Ovary (tissue), 9 donors: Measurements from ENCODE around the gene BCKDK. TPM values are rescaled to one million over a fixed set of nuclear protein-coding genes. Genes with fewer than 3 reads are reported as not detected.
"Not testable (repeated sequence)": the region's sequence is repeated elsewhere in the genome, so short reads cannot be mapped to it uniquely, and the experiment has no call there.

Experiments
- DNase-seq, 5 donors: peaks; one replicate each; pipeline ENCODE4 v3.0.0-alpha.2; 2019 to 2020
- H3K27ac ChIP-seq, 2 donors: fragments of 200-600 bp; one replicate each; pipeline versions ENCODE4 v1.5.1 to v1.8.0; 2019 to 2022
- H3K27me3 ChIP-seq: fragments of 200-600 bp; one replicate; pipeline ENCODE4 v1.8.0; 2022
- H3K36me3 ChIP-seq: fragments of 200-600 bp; sonication (generic); one replicate; pipeline ENCODE4 v1.5.1; 2019
- H3K4me1 ChIP-seq: one replicate; pipeline ENCODE4 v1.8.1; 2013; ENCODE audit warnings: mild to moderate bottlenecking, moderate library complexity; ENCODE audit not compliant: insufficient read depth
- H3K4me3 ChIP-seq: fragments of 200-600 bp; sonication (generic); one replicate; pipeline ENCODE4 v1.5.1; 2017
- H3K9me3 ChIP-seq, 2 donors: fragments of 200-600 bp in 1 of 2; sonication (generic) in 1 of 2; one replicate each; pipeline versions ENCODE4 v1.5.1 to v1.8.1; 2013 to 2019; ENCODE audit warnings: mild to moderate bottlenecking in 1 of 2, moderate library complexity in 1 of 2
- EP300 ChIP-seq: sonication (generic); formaldehyde crosslinking; IDR thresholded peaks from one replicate; pipeline ENCODE4 v1.6.1; 2017; ENCODE audit warnings: antibody characterized with exemption
- POLR2A ChIP-seq: fragments of 450-650 bp; IDR thresholded peaks from one replicate; pipeline ENCODE4 v1.6.1; 2017; ENCODE audit warnings: antibody characterized with exemption, mild to moderate bottlenecking, moderate library complexity
- WGBS, 3 donors: extraction: QIAGEN DNeasy Blood & Tissue Kit in 1 of 3; methylation state at CpG; one replicate each; pipeline versions ENCODE4 v1.1.5 to v1.1.7; 2013 to 2017; 5-methylcytosine and 5-hydroxymethylcytosine counted together
- intact Hi-C, 4 donors: fragments of 100-400 bp; cut with DNase I; formaldehyde crosslinking; loops; one replicate each; pipeline versions ENCODE4 v1.11.0 to v1.15.1; 2022 to 2023
- polyA plus RNA-seq, 2 donors: library from polyadenylated mRNA; stranded (reverse); fragments of 200-250 nt in 1 of 2; fragments of 350-450 nt in 1 of 2; fragmentation: Illumina TruSeq in 1 of 2; extraction: RNeasy Lipid Tissue Mini Kit (QIAGEN cat#74804) in 1 of 2; gene quantifications; one replicate each; pipeline ENCODE4 v1.2.3, GENCODE V29; 2013 to 2014
- total RNA-seq, 7 donors: library from RNA; depleted of rRNA in 2 of 7; stranded (reverse); fragments of >200 nt in 2 of 7; fragmentation: NEBNext Ultra II Directional in 3 of 7; extraction: Animal tissue kit (Norgen Biotek cat#: 25700) in 3 of 7; gene quantifications; one replicate each; pipeline versions ENCODE4 v1.1.0 to v1.2.4, GENCODE V29; 2016 to 2023
- TF ChIP-seq, protein P1 (sequence below), 3 donors: fragments of 450-650 bp in 2 of 3; fragments of 200-600 bp in 1 of 3; IDR thresholded peaks; one replicate each; pipeline versions ENCODE4 v1.5.1 to v1.8.0; 2016 to 2022; ENCODE audit warnings: antibody characterized with exemption in 3 of 3, mild to moderate bottlenecking in 1 of 3
- donor health status: DM: no; HTN: no; CAD: no; lungs with moderate emphysema.
- donor health status: DM: no; HTN: no; CAD: no.
- donor health status: Bipolar disorder and iron deficiency.
- donor health status: DM: yes; HTN: yes; CAD: no.
- donor health status: DM: no; HTN: no; CAD: no.
- donor health status: DM: yes; HTN: yes; CAD: no.

The BCKDK gene
- total and polyA plus RNA-seq, 9 donors, result 18.6 to 51.9 (median 38.6) TPM

DNA sequence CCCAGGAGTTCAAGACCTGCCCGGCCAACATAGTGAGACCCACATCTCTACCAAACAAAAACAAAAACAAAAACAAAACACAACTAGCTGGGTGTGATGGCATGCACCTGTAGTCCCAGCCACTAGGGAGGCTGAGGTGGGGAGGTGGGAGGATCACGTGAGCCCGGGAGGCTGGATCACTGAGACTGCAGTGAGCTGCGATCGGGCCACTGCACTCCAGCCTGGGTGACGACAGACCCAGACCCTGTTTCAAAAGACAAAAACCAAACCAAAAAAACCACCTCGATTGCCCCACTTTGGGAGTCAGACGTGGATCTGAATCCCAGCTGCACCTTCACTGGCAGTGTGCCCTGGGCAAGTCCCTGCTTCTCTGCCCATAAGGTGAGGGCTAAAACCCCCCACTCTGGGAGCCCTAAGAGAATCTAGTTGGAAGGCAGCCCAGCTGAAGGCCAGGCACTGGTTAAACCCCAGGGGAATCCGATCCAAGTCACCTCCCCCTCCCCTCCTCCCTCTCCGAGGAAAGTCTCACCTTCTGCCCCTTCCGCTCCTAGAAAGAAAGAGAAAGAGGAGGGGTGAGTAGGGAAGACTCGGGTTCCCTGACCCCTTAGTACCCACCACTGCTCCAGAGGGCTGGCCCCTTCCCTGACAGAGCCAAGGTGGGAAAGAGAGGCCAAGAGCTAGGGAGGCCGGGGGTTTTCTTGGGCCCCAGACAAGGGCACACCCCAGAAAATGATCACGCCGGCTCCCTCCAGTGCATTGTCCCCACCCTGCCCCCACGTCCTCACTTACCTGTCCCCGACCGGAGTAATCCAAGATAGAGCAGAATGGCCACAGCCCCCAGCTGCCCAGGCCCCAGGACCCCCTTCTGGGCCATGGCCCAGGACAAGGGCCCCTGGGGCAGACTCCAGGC, 26.7 kb downstream of the BCKDK start:
- DNase-seq, result no peak
- Histone ChIP-seq H3K4me3 (peak overlapping the region; percentile 4), H3K4me1 (no peaks in the 10 kb centered on the region), H3K36me3 (no peaks in the 10 kb centered on the region), H3K27ac (no peak overlapping the region), H3K27me3 (no peaks in the 10 kb centered on the region), H3K9me3 (no peaks in the 10 kb centered on the region)
- 15 to 21% (median 18%) methylated on average over 18 of the region's 18 CpGs for WGBS, 3 donors
- TF ChIP-seq, protein P1, sequence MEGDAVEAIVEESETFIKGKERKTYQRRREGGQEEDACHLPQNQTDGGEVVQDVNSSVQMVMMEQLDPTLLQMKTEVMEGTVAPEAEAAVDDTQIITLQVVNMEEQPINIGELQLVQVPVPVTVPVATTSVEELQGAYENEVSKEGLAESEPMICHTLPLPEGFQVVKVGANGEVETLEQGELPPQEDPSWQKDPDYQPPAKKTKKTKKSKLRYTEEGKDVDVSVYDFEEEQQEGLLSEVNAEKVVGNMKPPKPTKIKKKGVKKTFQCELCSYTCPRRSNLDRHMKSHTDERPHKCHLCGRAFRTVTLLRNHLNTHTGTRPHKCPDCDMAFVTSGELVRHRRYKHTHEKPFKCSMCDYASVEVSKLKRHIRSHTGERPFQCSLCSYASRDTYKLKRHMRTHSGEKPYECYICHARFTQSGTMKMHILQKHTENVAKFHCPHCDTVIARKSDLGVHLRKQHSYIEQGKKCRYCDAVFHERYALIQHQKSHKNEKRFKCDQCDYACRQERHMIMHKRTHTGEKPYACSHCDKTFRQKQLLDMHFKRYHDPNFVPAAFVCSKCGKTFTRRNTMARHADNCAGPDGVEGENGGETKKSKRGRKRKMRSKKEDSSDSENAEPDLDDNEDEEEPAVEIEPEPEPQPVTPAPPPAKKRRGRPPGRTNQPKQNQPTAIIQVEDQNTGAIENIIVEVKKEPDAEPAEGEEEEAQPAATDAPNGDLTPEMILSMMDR (IDR thresholded peaks at IDR 0.05), result no peak
- TF ChIP-seq POLR2A (no peak), EP300 (no peak)
- intact Hi-C loops, result loop anchor here in 1 of 4 donors (10.0 kb wide), 1 partner anchor 50 kb away; the partner anchor contains the start of gene FUS

DNA sequence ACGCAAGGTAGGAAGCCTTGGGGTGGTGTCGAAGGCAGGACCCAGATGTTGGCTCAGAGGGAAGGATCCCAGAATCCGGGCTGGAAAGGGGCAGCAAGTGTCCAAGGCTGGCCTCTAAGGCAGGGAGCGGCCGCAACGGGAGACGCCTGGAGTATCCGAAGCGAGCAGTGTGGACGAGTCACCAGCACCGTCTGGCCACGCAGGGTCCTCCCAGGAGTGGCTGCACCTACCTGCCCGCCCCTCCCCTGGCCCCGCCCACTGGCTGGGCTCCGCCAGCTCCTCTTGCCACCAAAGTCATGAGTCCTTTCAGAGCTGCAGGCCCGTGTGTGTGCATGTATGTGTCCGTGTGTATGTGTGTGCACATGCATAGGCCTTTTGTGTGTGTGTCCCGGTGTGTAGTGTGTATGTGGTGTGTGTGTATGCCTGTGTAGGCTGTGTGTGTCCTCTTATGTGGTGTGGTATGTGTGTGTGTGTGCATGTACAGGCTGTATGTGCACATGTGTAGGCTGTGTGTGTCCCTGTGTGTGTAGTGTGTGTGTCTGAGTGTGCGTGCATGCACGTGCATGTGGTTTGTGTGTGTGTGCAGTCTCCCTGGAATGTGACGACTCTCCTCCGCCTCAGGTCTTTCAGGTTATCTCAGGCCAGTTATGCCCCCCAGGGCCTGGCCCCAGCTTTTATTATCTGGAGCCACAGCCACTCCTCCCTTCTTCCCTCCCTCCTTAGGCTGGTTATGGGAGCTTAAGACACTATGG, 27.5 kb downstream of the BCKDK start, which contains the start of gene PRSS8:
TSS of gene PRSS8 (minus strand) at position 193 of the 752 bp plus-strand sequence. CDS start 229 bp downstream, outside the sequence.
- no peaks in the 10 kb centered on the region for H3K9me3 ChIP-seq
- intact Hi-C loops, result loop anchor here in 1 of 4 donors (10.0 kb wide), 1 partner anchor 49 kb away; the partner anchor contains the start of gene FUS
- H3K4me3 ChIP-seq, result peak within 1 kb of the TSS; percentile 4
- WGBS, 3 donors, result 50 to 55% (median 55%) methylated on average over 21 to 22 of the region's 22 CpGs
- no peaks in the 10 kb centered on the region for H3K27me3 ChIP-seq
- H3K36me3 ChIP-seq, result no peaks in the 10 kb centered on the region
- H3K27ac ChIP-seq, result no peak within 1 kb of the TSS
- no peaks in the 10 kb centered on the region for H3K4me1 ChIP-seq
- TF ChIP-seq, protein P1 (IDR thresholded peaks at IDR 0.05), result no peak
- TF ChIP-seq EP300 (no peak), POLR2A (no peak)
- DNase-seq, result no peak

DNA sequence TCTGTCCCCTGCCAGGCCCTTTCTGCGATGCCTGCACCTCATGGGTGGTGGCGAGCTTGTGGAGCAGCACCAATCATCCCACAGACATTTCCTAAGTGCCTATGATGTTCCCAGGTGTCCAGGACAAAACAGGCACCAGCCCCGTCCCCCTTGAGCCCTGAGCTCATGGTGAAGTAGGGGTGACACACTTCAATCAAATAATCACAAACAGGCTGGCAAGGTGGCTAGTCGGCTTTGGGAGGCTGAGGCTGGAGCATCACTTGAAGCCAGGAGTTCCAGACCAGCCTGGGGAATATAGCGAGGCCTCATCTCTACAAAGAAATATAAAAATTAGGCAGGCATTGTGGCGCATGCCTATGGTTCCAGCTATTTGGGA, 28.1 kb downstream of the BCKDK start:
- no peak for TF ChIP-seq POLR2A
- no peak for TF ChIP-seq EP300
- TF ChIP-seq, protein P1 (IDR thresholded peaks at IDR 0.05), result no peak
- 87 to 91% (median 88%) methylated on average over 6 of the region's 6 CpGs for WGBS, 3 donors
- Histone ChIP-seq H3K9me3 (no peaks in the 10 kb centered on the region), H3K27me3 (no peaks in the 10 kb centered on the region), H3K4me3 (no peak overlapping the region), H3K36me3 (no peaks in the 10 kb centered on the region), H3K4me1 (peaks cover under 1% of the 10 kb centered on the region), H3K27ac (no peak overlapping the region)
- no peak for DNase-seq
- intact Hi-C loops, result loop anchor here in 1 of 4 donors (10.0 kb wide), 1 partner anchor 49 kb away; the partner anchor contains the start of gene FUS

DNA sequence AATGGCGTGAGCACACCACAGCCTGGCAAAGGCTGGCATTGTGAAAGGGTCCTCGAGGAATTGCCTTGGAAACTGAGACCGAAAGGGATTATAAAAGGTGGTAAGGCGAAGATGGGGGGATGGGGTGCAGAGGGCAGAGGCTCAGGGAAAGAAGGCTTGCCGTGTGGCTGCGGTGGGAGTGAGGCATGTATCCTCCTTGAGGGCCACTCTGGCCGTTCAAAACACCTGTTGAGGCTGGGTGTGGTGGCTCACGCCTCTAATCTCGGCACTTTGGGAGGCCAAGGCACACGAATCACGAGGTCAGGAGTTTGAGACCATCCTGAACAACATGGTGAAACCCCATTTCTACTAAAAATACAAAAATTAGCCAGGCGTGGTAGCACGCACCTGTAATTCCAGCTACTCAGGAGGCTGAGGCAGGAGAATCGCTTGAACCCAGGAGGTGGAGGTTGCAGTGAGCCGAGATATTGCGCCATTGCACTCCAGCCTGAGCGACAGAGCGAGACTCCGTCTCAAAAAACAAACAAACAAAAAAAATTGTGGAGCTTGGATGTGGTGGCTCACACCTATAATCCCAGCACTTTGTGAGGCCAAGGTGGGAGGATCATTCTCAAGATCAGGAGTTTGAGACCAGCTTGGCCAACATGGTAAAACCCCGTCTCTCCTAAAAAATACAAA, 28.8 kb downstream of the BCKDK start:
- H3K36me3 ChIP-seq, DNase-seq, H3K4me1 ChIP-seq, H3K4me3 ChIP-seq, H3K9me3 ChIP-seq, H3K27ac ChIP-seq, H3K27me3 ChIP-seq: not testable (repeated sequence)
- WGBS, 3 donors, result 90 to 93% (median 91%) methylated on average over 20 of the region's 20 CpGs
- intact Hi-C loops, result loop anchor here in 1 of 4 donors (10.0 kb wide), 1 partner anchor 48 kb away; the partner anchor contains the start of gene FUS
